ENCODE results near the gene NAIF1. TPM values are rescaled to one million over a fixed set of nuclear protein-coding genes. Genes with fewer than 3 reads are reported as not detected.

The NAIF1 gene
- polyA plus RNA-seq, 1 of the 3 experiments (the other 2 are of a cell fraction), result 14.8 TPM

DNA sequence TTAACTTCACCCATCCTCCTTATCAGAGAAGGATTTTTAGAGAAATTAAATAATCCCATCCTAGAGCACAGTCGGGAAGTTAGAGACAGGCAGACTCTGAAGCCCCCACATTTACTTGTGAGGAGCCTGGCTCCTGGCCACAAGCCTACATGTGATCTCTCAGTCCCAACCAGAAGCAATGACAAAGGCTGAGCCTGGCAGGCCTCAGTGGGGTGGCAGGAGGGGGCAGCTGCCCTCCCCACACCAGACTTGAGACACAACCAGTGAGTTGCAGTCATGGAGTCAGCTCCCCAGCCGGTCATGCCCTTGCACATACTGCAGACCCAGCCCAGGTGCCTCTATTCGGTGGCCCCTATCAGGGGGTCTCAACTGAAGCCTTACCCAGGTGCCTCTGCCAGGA, 11.0 kb downstream of the NAIF1 start:
- H2AFZ ChIP-seq (ENCODE audit: low read depth), result no peak overlapping the region
- no peaks in the 10 kb centered on the region for H3K79me2 ChIP-seq (ENCODE audit: insufficient read depth)
- H3K27ac ChIP-seq (ENCODE audit: low read depth in 2 of 2, low read length in 1 of 2), result no peak overlapping the region
- H3K9me2 ChIP-seq, result no peaks in the 10 kb centered on the region
- H4K20me1 ChIP-seq (ENCODE audit: insufficient read depth), result no peaks in the 10 kb centered on the region
- H3K4me1 ChIP-seq (ENCODE audit: control insufficient read depth in 1 of 2, insufficient read depth in 2 of 2, low read depth in 1 of 2, low read length in 1 of 2), result peaks cover under 1 to 10% of the 10 kb centered on the region in 2 experiments; a peak in 2 of 4 replicates
- TF ChIP-seq JUND (IDR thresholded peaks at IDR 0.05) (no peak), RAD21 (IDR thresholded peaks at IDR 0.05; ENCODE audit: low read length) (no peak), NFIC (IDR thresholded peaks at IDR 0.05; ENCODE audit: borderline replicate concordance) (no peak), FOSL2 (IDR thresholded peaks at IDR 0.05; ENCODE audit: borderline replicate concordance, low read depth) (no peak), SMC3 (IDR thresholded peaks at IDR 0.05; ENCODE audit: low read depth, low read length) (no peak), FOXJ3 (CRISPR knock-in tag; IDR thresholded peaks at IDR 0.05) (no peak), RFX5 (IDR thresholded peaks at IDR 0.05; ENCODE audit: low read length) (no peak), EZH2phosphoT487 (IDR thresholded peaks at IDR 0.05; ENCODE audit: borderline replicate concordance, low read depth) (no peak), NRF1 (IDR thresholded peaks at IDR 0.05; ENCODE audit: low read depth, low read length) (no peak), MEF2A (IDR thresholded peaks at IDR 0.05; ENCODE audit: borderline replicate concordance, low read depth) (no peak), ZBTB33 (IDR thresholded peaks at IDR 0.05; ENCODE audit: borderline replicate concordance, low read depth) (no peak), FOXM1 (IDR thresholded peaks at IDR 0.05; ENCODE audit: low read depth) (no peak), CHD2 (IDR thresholded peaks at IDR 0.05; ENCODE audit: low read length, partially characterized antibody) (no peak), RXRA (IDR thresholded peaks at IDR 0.05; ENCODE audit: borderline replicate concordance, low read depth) (no peak), EP300 (IDR thresholded peaks at IDR 0.05; ENCODE audit: borderline replicate concordance in 1 of 2, low read depth in 1 of 2, low read length in 1 of 2) (no peak)
- TF ChIP-seq, protein P1, sequence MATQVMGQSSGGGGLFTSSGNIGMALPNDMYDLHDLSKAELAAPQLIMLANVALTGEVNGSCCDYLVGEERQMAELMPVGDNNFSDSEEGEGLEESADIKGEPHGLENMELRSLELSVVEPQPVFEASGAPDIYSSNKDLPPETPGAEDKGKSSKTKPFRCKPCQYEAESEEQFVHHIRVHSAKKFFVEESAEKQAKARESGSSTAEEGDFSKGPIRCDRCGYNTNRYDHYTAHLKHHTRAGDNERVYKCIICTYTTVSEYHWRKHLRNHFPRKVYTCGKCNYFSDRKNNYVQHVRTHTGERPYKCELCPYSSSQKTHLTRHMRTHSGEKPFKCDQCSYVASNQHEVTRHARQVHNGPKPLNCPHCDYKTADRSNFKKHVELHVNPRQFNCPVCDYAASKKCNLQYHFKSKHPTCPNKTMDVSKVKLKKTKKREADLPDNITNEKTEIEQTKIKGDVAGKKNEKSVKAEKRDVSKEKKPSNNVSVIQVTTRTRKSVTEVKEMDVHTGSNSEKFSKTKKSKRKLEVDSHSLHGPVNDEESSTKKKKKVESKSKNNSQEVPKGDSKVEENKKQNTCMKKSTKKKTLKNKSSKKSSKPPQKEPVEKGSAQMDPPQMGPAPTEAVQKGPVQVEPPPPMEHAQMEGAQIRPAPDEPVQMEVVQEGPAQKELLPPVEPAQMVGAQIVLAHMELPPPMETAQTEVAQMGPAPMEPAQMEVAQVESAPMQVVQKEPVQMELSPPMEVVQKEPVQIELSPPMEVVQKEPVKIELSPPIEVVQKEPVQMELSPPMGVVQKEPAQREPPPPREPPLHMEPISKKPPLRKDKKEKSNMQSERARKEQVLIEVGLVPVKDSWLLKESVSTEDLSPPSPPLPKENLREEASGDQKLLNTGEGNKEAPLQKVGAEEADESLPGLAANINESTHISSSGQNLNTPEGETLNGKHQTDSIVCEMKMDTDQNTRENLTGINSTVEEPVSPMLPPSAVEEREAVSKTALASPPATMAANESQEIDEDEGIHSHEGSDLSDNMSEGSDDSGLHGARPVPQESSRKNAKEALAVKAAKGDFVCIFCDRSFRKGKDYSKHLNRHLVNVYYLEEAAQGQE (IDR thresholded peaks at IDR 0.05; ENCODE audit: low read depth, low read length), result no peak
- no peak overlapping the region for H3K4me2 ChIP-seq
- no peak overlapping the region for H3K4me3 ChIP-seq (ENCODE audit: low read depth in 2 of 2, low read length in 1 of 2)
- WGBS (ENCODE audit: low lambda C conversion rate), result 74% methylated on average over 3 of the region's 3 CpGs
- DNase-seq, result no peak
- no peak overlapping the region for H3K9ac ChIP-seq
- no peaks in the 10 kb centered on the region for H3K9me3 ChIP-seq
- H3K27me3 ChIP-seq (ENCODE audit: insufficient read depth), result no peaks in the 10 kb centered on the region
- H3K36me3 ChIP-seq (replicated peaks in 1 of 2; ENCODE audit: control insufficient read depth in 1 of 2, insufficient read depth in 2 of 2, low read length in 1 of 2), result no peaks in the 10 kb centered on the region
- POLR2A ChIA-PET, result interaction anchor here (0.6 kb wide), 1 partner anchor 16 kb away, joined by 3 read pairs; no protein-coding TSS in a partner anchor
- no peaks in the 10 kb centered on the region for H3F3A ChIP-seq (replicated peaks; ENCODE audit: insufficient read depth)
- CTCF ChIA-PET, result interaction anchor here (1.4 to 2.3 kb wide), 3 partner anchors 10 to 114 kb away, joined by 3 to 7 read pairs (median 4); no protein-coding TSS in a partner anchor

Measured in SK-N-SH (cell line).